Common myeloid progenitor, CD34-positive (primary cell): ENCODE data around the gene CCZ1.
"Not testable (repeated sequence)": the region's sequence is repeated elsewhere in the genome, so short reads cannot be mapped to it uniquely, and the experiment has no call there.

ENCODE experiments used
- CTCF ChIA-PET: fragments of 350-600 bp; sonication (Branson Sonifier 250); formaldehyde crosslinking; loops from one replicate; lab custom pipeline; 2021; ENCODE audit warnings: antibody characterized with exemption; lab: Charles Lee
- POLR2A ChIA-PET: fragments of 350-600 bp; sonication (Branson Sonifier 250); formaldehyde crosslinking; loops from one replicate; lab custom pipeline; 2021; ENCODE audit warnings: antibody characterized with exemption; lab: Charles Lee
- DNase-seq, 3 donors: peaks; one replicate each; pipeline versions ENCODE4 v3.0.0 to v3.0.0-alpha.2; 2013
- H3K27ac ChIP-seq, 2 experiments: 1 replicate in 1 of 2; 2 replicates in 1 of 2; pipeline ENCODE4 v1.7.0; 2013; ENCODE audit warnings: inconsistent platforms in 2 of 2, low read length in 2 of 2, mild to moderate bottlenecking in 2 of 2, low read depth in 1 of 2, moderate library complexity in 1 of 2; ENCODE audit not compliant: severe bottlenecking in 2 of 2, insufficient read depth in 1 of 2, poor library complexity in 1 of 2
- H3K27me3 ChIP-seq, 5 experiments: replicated peaks in 2 of 5; 1 replicate in 3 of 5; 2 replicates in 2 of 5; pipeline versions ENCODE4 v1.6.1 to v1.7.0; 2013; ENCODE audit warnings: low read length in 4 of 5, mild to moderate bottlenecking in 2 of 5, moderate library complexity in 2 of 5, inconsistent platforms in 1 of 5; ENCODE audit not compliant: insufficient read depth in 5 of 5, control insufficient read depth in 4 of 5
- H3K36me3 ChIP-seq, 4 experiments: 1 replicate in 2 of 4; 2 replicates in 2 of 4; pipeline versions ENCODE4 v1.6.1 to v1.7.0; 2013; ENCODE audit warnings: low read length in 3 of 4, control low read depth in 1 of 4, mild to moderate bottlenecking in 1 of 4; ENCODE audit not compliant: control insufficient read depth in 4 of 4, insufficient read depth in 4 of 4
- H3K4me1 ChIP-seq, 4 experiments: 1 replicate in 3 of 4; 2 replicates in 1 of 4; pipeline versions ENCODE4 v1.6.1 to v1.7.1; 2013; ENCODE audit warnings: low read length in 3 of 4, mild to moderate bottlenecking in 3 of 4, control low read depth in 1 of 4, inconsistent platforms in 1 of 4, moderate library complexity in 1 of 4; ENCODE audit not compliant: control insufficient read depth in 4 of 4, insufficient read depth in 4 of 4; ENCODE audit errors: control extremely low read depth in 1 of 4
- H3K4me3 ChIP-seq, 7 experiments: 1 replicate in 4 of 7; 2 replicates in 3 of 7; pipeline versions ENCODE4 v1.5.1 to v1.7.0; 2013; ENCODE audit warnings: mild to moderate bottlenecking in 7 of 7, low read length in 6 of 7, moderate library complexity in 6 of 7, inconsistent platforms in 2 of 7, low read depth in 2 of 7, control low read depth in 1 of 7; ENCODE audit not compliant: insufficient read depth in 4 of 7, control insufficient read depth in 1 of 7; ENCODE audit errors: extremely low read depth in 1 of 7
- H3K9me3 ChIP-seq, 5 experiments: 1 replicate in 4 of 5; 2 replicates in 1 of 5; pipeline versions ENCODE4 v1.6.1 to v1.7.1; 2013; ENCODE audit warnings: low read length in 4 of 5, mild to moderate bottlenecking in 2 of 5, inconsistent platforms in 1 of 5, low read depth in 1 of 5, moderate library complexity in 1 of 5; ENCODE audit not compliant: control insufficient read depth in 4 of 5, insufficient read depth in 2 of 5; ENCODE audit errors: control extremely low read depth in 1 of 5
- WGBS: methylation state at CpG from one replicate; pipeline ENCODE4 v1.1.5; 2013; ENCODE audit not compliant: insufficient coverage; 5-methylcytosine and 5-hydroxymethylcytosine counted together

CCZ1 gene

GRCh38 chr7:5904726-5905125 lies 6.2 kb downstream of the CCZ1 start:
- H3K27ac ChIP-seq, H3K4me3 ChIP-seq, DNase-seq, H3K9me3 ChIP-seq, POLR2A ChIA-PET, H3K27me3 ChIP-seq, H3K4me1 ChIP-seq, CTCF ChIA-PET: not testable (repeated sequence)
- no CpG with 5 or more reads among the region's 5 CpGs for WGBS
- peaks cover 0 to 18% (median 2%) of the 10 kb centered on the region in 4 experiments for H3K36me3 ChIP-seq

- H3K27me3 ChIP-seq, DNase-seq, H3K27ac ChIP-seq, H3K4me3 ChIP-seq, POLR2A ChIA-PET, H3K4me1 ChIP-seq, H3K9me3 ChIP-seq: not testable (repeated sequence)
- CTCF ChIA-PET: interaction anchor here (0.6 kb wide), 1 partner anchor 278 kb away, joined by 3 read pairs; no protein-coding TSS in a partner anchor
- 83% methylated on average over 1 of the region's 6 CpGs for WGBS
- peaks cover 2 to 25% (median 5%) of the 10 kb centered on the region in 4 experiments for H3K36me3 ChIP-seq
These were observed 10.3 kb downstream of the CCZ1 start for GRCh38 chr7:5908835-5909234.

- H3K27ac ChIP-seq, H3K4me1 ChIP-seq, H3K36me3 ChIP-seq, H3K4me3 ChIP-seq, POLR2A ChIA-PET, H3K9me3 ChIP-seq, DNase-seq, CTCF ChIA-PET, H3K27me3 ChIP-seq: not testable (repeated sequence)
- no CpG with 5 or more reads among the region's 6 CpGs for WGBS
These were observed 18.0 kb downstream of the CCZ1 start for GRCh38 chr7:5916529-5916928.

GRCh38 chr7:5924180-5924579 lies 25.6 kb downstream of the CCZ1 start:
- H3K4me1 ChIP-seq, H3K4me3 ChIP-seq, DNase-seq, H3K9me3 ChIP-seq, POLR2A ChIA-PET, H3K27ac ChIP-seq, CTCF ChIA-PET, H3K27me3 ChIP-seq, H3K36me3 ChIP-seq: not testable (repeated sequence)
- WGBS: no CpG with 5 or more reads among the region's 2 CpGs

GRCh38 chr7:5924630-5925029 lies 26.1 kb downstream of the CCZ1 start:
- H3K9me3 ChIP-seq, H3K27ac ChIP-seq, H3K36me3 ChIP-seq, CTCF ChIA-PET, H3K4me1 ChIP-seq, DNase-seq, H3K27me3 ChIP-seq, H3K4me3 ChIP-seq, POLR2A ChIA-PET: not testable (repeated sequence)
- WGBS: no CpG with 5 or more reads among the region's 12 CpGs

- not testable (repeated sequence) for H3K4me3 ChIP-seq
These were observed 27.8 kb downstream of the CCZ1 start for GRCh38 chr7:5926263-5926870.

GRCh38 chr7:5930290-5930689 lies 31.8 kb downstream of the CCZ1 start:
- H3K27me3 ChIP-seq, H3K36me3 ChIP-seq, POLR2A ChIA-PET, H3K27ac ChIP-seq, H3K4me3 ChIP-seq, H3K9me3 ChIP-seq, DNase-seq, CTCF ChIA-PET, H3K4me1 ChIP-seq: not testable (repeated sequence)
- no CpG with 5 or more reads among the region's 10 CpGs for WGBS

More at GRCh38 chr7:5926263-5926870, 27.8 kb downstream of the CCZ1 start:
- DNase-seq, CTCF ChIA-PET, POLR2A ChIA-PET, H3K9me3 ChIP-seq, H3K4me1 ChIP-seq, H3K36me3 ChIP-seq, H3K27me3 ChIP-seq, H3K27ac ChIP-seq: not testable (repeated sequence)
- no CpG with 5 or more reads among the region's 13 CpGs for WGBS
